Measurements from ENCODE around the gene OTC. TPM values are rescaled to one million over a fixed set of nuclear protein-coding genes. Genes with fewer than 3 reads are reported as not detected.

Gene OTC
- total RNA-seq, 3 donors from 2014 or later (not counting 1 experiment from before 2014, with no cell fraction given) = not detected

GRCh38 chrX:38437093-38437492 lies 84.7 kb downstream of the OTC start:
- Mint-ChIP-seq H3K4me3 (no peak overlapping the region), H3K4me1 (no peaks in the 10 kb centered on the region), H3K27ac (no peak overlapping the region), H3K9me3 (no peaks in the 10 kb centered on the region), H3K27me3 (ENCODE audit: low read depth in 2 of 2) (peaks cover 5 to 19% of the 10 kb centered on the region in 2 donors), H3K36me3 (no peaks in the 10 kb centered on the region)
- Histone ChIP-seq H3K36me3 (ENCODE audit: control insufficient read depth, insufficient read depth, low read length) (no peaks in the 10 kb centered on the region), H3K27me3 (ENCODE audit: control insufficient read depth, insufficient read depth, low read length) (no peaks in the 10 kb centered on the region), H3K4me3 (ENCODE audit: low read length) (no peak overlapping the region), H3K4me1 (ENCODE audit: control insufficient read depth, insufficient read depth, low read length) (no peaks in the 10 kb centered on the region), H3K27ac (ENCODE audit: low read length) (no peak overlapping the region), H3K9me3 (ENCODE audit: control insufficient read depth, insufficient read depth, low read length) (no peaks in the 10 kb centered on the region)
- DNase-seq (no peak), ATAC-seq (no peak)
- intact Hi-C loops (cut with micrococcal nuclease) = no loop called here
- no peak for TF ChIP-seq CTCF (IDR thresholded peaks at IDR 0.05)
- WGBS (ENCODE audit: insufficient coverage) = 89% methylated on average over 1 of the region's 2 CpGs

- H3K4me1 Mint-ChIP-seq = no peaks in the 10 kb centered on the region
These were observed 85.9 kb downstream of the OTC start for GRCh38 chrX:38438321-38438720.

GRCh38 chrX:38452603-38453002 lies 100.2 kb downstream of the OTC start:
- Histone ChIP-seq H3K9me3 (ENCODE audit: control insufficient read depth, insufficient read depth, low read length) (no peaks in the 10 kb centered on the region), H3K4me1 (ENCODE audit: control insufficient read depth, insufficient read depth, low read length) (no peaks in the 10 kb centered on the region), H3K4me3 (ENCODE audit: low read length) (no peak overlapping the region), H3K36me3 (ENCODE audit: control insufficient read depth, insufficient read depth, low read length) (no peaks in the 10 kb centered on the region), H3K27me3 (ENCODE audit: control insufficient read depth, insufficient read depth, low read length) (no peaks in the 10 kb centered on the region), H3K27ac (ENCODE audit: low read length) (no peak overlapping the region)
- Mint-ChIP-seq H3K4me3 (no peak overlapping the region), H3K27ac (no peak overlapping the region), H3K4me1 (no peaks in the 10 kb centered on the region), H3K9me3 (peaks cover 0 to 2% of the 10 kb centered on the region in 2 donors), H3K36me3 (no peaks in the 10 kb centered on the region), H3K27me3 (ENCODE audit: low read depth in 2 of 2) (peaks cover 3 to 21% of the 10 kb centered on the region in 2 donors)
- no peak for TF ChIP-seq CTCF (IDR thresholded peaks at IDR 0.05)
- ATAC-seq (no peak), DNase-seq (no peak)
- intact Hi-C loops (cut with micrococcal nuclease) = no loop called here

More at GRCh38 chrX:38438321-38438720, 85.9 kb downstream of the OTC start:
- ATAC-seq = no peak
- intact Hi-C loops (cut with micrococcal nuclease) = no loop called here
- no peak overlapping the region for H3K4me3 Mint-ChIP-seq
- WGBS (ENCODE audit: insufficient coverage) = 90% methylated on average over 5 of the region's 5 CpGs
- TF ChIP-seq CTCF (IDR thresholded peaks at IDR 0.05) = no peak
- DNase-seq = no peak
- H3K27ac Mint-ChIP-seq = no peak overlapping the region
- Histone ChIP-seq H3K27me3 (ENCODE audit: control insufficient read depth, insufficient read depth, low read length) (no peaks in the 10 kb centered on the region), H3K36me3 (ENCODE audit: control insufficient read depth, insufficient read depth, low read length) (no peaks in the 10 kb centered on the region), H3K4me3 (ENCODE audit: low read length) (no peak overlapping the region), H3K4me1 (ENCODE audit: control insufficient read depth, insufficient read depth, low read length) (no peaks in the 10 kb centered on the region), H3K27ac (ENCODE audit: low read length) (no peak overlapping the region), H3K9me3 (ENCODE audit: control insufficient read depth, insufficient read depth, low read length) (no peaks in the 10 kb centered on the region)
- H3K36me3 Mint-ChIP-seq = no peaks in the 10 kb centered on the region
- H3K9me3 Mint-ChIP-seq = no peaks in the 10 kb centered on the region
- peaks cover 5 to 19% of the 10 kb centered on the region in 2 donors for H3K27me3 Mint-ChIP-seq (ENCODE audit: low read depth in 2 of 2)

GRCh38 chrX:38458071-38458470 lies 105.7 kb downstream of the OTC start:
- Histone ChIP-seq H3K27ac (ENCODE audit: low read length) (no peak overlapping the region), H3K4me3 (ENCODE audit: low read length) (no peak overlapping the region), H3K27me3 (ENCODE audit: control insufficient read depth, insufficient read depth, low read length) (no peaks in the 10 kb centered on the region), H3K36me3 (ENCODE audit: control insufficient read depth, insufficient read depth, low read length) (no peaks in the 10 kb centered on the region), H3K4me1 (ENCODE audit: control insufficient read depth, insufficient read depth, low read length) (no peaks in the 10 kb centered on the region), H3K9me3 (ENCODE audit: control insufficient read depth, insufficient read depth, low read length) (no peaks in the 10 kb centered on the region)
- no peak for TF ChIP-seq CTCF (IDR thresholded peaks at IDR 0.05)
- ATAC-seq = no peak
- H3K4me1 Mint-ChIP-seq = no peaks in the 10 kb centered on the region
- H3K27ac Mint-ChIP-seq = no peak overlapping the region
- WGBS (ENCODE audit: insufficient coverage) = 80% methylated on average over 1 of the region's 1 CpG
- no peak overlapping the region for H3K4me3 Mint-ChIP-seq
- intact Hi-C loops (cut with micrococcal nuclease) = no loop called here
- no peaks in the 10 kb centered on the region for H3K27me3 Mint-ChIP-seq (ENCODE audit: low read depth in 2 of 2)
- no peaks in the 10 kb centered on the region for H3K9me3 Mint-ChIP-seq
- no peak for DNase-seq
- no peaks in the 10 kb centered on the region for H3K36me3 Mint-ChIP-seq

Measured in natural killer cell (primary cell).